ENCODE measurements around the gene PLEKHF1.

PLEKHF1 gene

DNA sequence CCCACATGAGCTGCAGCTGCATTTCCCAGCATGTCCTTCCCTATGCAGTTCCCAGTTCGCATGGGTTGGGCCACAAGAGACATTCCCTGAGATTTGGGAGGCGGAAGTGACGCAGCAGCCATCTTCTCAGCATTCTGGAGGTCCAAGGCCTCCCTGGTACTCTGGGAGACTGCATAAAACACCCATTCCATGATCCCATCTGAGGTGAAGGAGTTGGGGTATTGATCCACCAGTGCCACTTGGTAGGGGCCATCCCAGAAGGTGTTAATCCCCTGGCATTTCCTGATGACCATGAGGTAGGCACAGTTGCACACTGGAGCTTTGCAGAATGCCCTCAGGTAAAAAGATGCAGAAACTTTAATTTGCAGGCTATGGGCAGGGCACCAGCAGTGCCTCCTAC, 33.8 kb upstream of the PLEKHF1 start:
- Histone ChIP-seq H3K4me3 (replicated peaks; ENCODE audit: low read depth, low read length) (no peak overlapping the region), H3K27me3 (replicated peaks; ENCODE audit: control insufficient read depth, insufficient read depth, low read length) (no peaks in the 10 kb centered on the region; the same call in 1 of the 2 replicates), H3K36me3 (ENCODE audit: control insufficient read depth, insufficient read depth, low read length) (no peaks in the 10 kb centered on the region)
- DNase-seq (ENCODE audit: extremely low read depth, insufficient read length), result no peak
- TF ChIP-seq, protein P1, sequence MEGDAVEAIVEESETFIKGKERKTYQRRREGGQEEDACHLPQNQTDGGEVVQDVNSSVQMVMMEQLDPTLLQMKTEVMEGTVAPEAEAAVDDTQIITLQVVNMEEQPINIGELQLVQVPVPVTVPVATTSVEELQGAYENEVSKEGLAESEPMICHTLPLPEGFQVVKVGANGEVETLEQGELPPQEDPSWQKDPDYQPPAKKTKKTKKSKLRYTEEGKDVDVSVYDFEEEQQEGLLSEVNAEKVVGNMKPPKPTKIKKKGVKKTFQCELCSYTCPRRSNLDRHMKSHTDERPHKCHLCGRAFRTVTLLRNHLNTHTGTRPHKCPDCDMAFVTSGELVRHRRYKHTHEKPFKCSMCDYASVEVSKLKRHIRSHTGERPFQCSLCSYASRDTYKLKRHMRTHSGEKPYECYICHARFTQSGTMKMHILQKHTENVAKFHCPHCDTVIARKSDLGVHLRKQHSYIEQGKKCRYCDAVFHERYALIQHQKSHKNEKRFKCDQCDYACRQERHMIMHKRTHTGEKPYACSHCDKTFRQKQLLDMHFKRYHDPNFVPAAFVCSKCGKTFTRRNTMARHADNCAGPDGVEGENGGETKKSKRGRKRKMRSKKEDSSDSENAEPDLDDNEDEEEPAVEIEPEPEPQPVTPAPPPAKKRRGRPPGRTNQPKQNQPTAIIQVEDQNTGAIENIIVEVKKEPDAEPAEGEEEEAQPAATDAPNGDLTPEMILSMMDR (IDR thresholded peaks at IDR 0.05; ENCODE audit: insufficient read depth, low read length, poor library complexity, severe bottlenecking), result no peak

DNA sequence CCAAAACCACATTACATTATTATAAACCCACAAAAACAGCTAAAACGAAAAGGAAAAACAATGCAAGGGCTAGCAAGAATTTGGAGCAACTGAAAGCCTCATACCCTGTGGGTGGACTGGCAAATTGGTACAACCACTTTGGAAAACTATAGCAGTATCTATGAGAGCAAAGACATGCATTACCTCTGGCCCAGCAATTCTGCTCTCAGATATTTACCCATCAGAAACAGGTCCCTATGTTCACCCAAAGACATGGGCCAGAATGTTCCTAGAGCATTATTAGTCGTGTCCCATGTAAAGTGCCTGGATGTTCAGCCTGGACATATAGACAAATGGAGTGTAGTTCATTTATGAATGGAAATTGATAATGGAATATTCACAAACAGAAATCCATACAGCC, 31.3 kb upstream of the PLEKHF1 start:
- DNase-seq (ENCODE audit: extremely low read depth, insufficient read length), result no peak
- no peak overlapping the region for H3K4me3 ChIP-seq (replicated peaks; ENCODE audit: low read depth, low read length)
- no peaks in the 10 kb centered on the region; the same call in 1 of the 2 replicates for H3K27me3 ChIP-seq (replicated peaks; ENCODE audit: control insufficient read depth, insufficient read depth, low read length)
- H3K36me3 ChIP-seq (ENCODE audit: control insufficient read depth, insufficient read depth, low read length), result no peaks in the 10 kb centered on the region
- TF ChIP-seq, protein P1 (IDR thresholded peaks at IDR 0.05; ENCODE audit: insufficient read depth, low read length, poor library complexity, severe bottlenecking), result no peak

DNA sequence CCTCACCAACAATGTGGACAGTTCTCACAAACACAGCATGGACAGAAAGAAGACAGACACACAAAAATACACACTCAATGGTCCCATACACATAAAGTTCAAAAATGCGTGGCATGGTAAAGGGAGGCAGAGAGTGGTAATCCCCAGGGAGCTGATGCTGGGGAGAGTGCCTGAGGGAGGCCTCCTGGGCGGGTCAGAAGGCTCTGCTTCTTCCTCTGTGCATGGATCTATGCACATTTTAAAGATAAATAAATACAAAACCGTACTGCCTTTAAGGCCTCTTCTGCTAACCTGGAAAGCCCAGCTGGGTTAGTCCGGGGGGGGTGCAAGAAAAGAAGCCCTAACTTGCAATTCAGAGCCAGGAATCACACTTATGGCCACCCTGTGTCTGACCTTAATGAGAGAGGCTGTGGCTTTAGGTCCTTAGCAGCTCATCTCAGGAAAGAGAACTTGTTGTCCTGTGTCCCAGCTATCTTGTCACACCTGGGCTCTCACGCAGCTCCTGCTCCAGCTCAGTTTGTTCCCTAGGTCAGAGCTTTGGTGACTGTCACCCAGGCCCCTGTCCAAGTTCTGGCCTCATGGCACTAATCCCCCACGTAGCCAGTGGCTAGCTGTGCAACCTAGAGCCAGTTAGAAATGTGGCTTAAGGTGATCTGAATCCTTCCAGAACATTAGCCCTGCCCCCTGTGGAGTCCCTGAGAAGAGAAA, 30.7 kb upstream of the PLEKHF1 start:
- H3K27me3 ChIP-seq (replicated peaks; ENCODE audit: control insufficient read depth, insufficient read depth, low read length), result no peaks in the 10 kb centered on the region; the same call in 1 of the 2 replicates

DNA sequence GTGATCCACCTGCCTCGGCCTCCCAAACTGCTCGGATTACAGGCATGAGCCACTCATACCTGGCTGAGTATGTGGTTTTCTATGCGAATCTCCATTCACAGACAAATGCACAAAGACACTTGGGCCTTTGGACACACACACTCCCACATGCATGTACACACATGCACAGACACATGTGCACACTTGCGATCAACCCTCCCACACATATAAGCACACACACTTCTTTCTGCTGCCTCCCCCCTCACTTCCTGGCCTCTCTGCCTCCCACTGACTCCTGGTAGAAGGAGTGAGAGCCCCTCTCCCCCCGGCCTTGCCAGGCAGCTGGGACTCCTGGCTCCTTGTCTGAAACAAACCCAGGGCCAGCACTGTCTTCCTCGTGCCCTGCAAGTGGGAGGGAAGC, 29.3 kb upstream of the PLEKHF1 start:
- DNase-seq (ENCODE audit: extremely low read depth, insufficient read length), result no peak
- Histone ChIP-seq H3K36me3 (ENCODE audit: control insufficient read depth, insufficient read depth, low read length) (no peaks in the 10 kb centered on the region), H3K27me3 (replicated peaks; ENCODE audit: control insufficient read depth, insufficient read depth, low read length) (no peaks in the 10 kb centered on the region; the same call in 1 of the 2 replicates), H3K4me3 (replicated peaks; ENCODE audit: low read depth, low read length) (no peak overlapping the region)
- TF ChIP-seq, protein P1 (IDR thresholded peaks at IDR 0.05; ENCODE audit: insufficient read depth, low read length, poor library complexity, severe bottlenecking), result no peak

More for the DNA sequence above, 30.7 kb upstream of the PLEKHF1 start:
- Histone ChIP-seq H3K4me3 (replicated peaks; ENCODE audit: low read depth, low read length) (no peak overlapping the region), H3K36me3 (ENCODE audit: control insufficient read depth, insufficient read depth, low read length) (no peaks in the 10 kb centered on the region)
- TF ChIP-seq, protein P1 (IDR thresholded peaks at IDR 0.05; ENCODE audit: insufficient read depth, low read length, poor library complexity, severe bottlenecking), result no peak
- no peak for DNase-seq (ENCODE audit: extremely low read depth, insufficient read length)

DNA sequence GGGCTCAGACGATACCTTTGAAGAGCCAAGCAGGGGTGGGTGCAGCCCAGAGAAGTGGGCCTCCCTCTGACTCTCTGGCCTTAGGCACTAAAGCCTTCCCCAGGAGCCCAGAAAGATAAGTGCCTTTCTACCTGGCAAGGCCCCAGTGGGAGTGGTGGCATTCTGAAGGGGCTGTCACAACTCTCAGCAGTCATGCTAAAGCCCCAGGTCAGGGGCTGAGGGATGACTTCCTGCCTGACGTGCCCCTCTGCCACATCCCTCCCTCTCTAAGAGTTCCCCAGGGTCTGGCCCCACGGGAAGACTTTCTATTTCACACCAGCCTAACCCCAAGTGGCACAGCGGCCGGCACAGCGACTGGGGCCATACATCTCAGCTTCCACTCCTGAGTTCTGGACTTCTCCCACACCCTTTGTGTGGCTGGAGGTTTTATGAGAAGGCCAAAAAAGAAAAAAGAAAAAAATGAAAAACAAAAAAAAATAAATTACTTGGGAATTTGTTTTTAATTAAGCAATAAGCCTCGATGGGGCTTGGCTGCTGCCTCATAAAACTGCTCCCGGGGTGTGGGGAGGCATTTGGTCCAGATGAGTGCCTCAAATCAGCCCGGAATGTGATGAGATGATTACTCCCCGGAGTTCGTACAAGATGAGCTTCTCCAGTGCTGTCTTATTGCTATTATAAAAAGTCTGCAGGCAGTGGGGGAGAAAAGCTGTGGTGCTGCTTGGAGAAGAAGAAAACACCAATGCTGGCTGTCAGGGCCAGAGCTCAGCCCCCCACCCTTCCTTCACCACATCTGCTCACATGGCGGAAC, 28.5 kb upstream of the PLEKHF1 start:
- Histone ChIP-seq H3K36me3 (ENCODE audit: control insufficient read depth, insufficient read depth, low read length) (no peaks in the 10 kb centered on the region), H3K27me3 (replicated peaks; ENCODE audit: control insufficient read depth, insufficient read depth, low read length) (no peaks in the 10 kb centered on the region), H3K4me3 (replicated peaks; ENCODE audit: low read depth, low read length) (no peak overlapping the region)
- TF ChIP-seq, protein P1 (IDR thresholded peaks at IDR 0.05; ENCODE audit: insufficient read depth, low read length, poor library complexity, severe bottlenecking), result no peak
- no peak for DNase-seq (ENCODE audit: extremely low read depth, insufficient read length)
